Putamen (tissue), 1 donor: ENCODE measurements around the gene DONSON.

ENCODE experiments used
- DNase-seq: peaks from one replicate; pipeline ENCODE4 v3.0.0-alpha.2; 2016; ENCODE audit warnings: low spot score

DONSON gene

DNA sequence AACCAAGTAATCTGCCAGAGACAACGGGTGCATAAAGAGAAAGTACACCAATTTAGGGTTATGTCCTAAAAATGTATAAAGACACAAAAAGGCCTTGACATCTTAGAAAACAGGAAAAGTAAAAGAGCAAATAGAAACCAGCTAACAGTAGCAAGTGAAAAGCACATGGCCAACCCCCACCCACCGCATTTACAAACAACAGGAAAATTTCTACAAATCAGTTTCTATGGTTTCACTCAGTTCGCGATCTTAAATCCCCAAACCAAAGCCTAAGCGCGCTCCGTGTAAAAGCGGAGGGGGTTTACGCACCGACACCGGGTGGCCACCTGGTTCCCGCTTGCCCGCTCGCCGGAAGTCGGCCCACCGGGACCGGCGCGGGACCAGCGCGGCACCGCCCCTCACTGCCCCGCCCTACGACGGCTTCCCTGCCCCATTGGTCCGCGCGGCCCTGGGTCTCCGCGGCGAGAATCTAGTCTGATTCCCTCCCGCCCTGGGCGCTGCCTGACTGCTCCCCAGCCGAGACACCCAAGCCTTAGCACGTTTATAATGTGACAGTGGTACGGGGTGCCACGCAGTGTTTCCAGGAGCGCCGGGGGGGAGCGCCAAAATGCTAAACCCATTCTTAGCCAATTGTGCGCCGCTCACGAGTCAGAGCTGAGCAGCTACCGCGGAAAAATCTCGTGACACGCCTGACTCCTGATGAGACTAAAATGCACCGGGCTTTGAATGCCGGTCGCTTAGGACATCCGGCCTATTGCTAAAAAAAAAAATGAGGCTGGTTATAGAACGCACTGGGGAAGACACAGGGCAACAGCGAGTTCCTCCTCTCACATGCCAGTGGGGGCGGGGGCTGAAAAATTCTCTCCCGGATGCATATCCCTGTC lies 46.5 kb downstream of the DONSON start, which contains the start of gene GART:
Gene GART (minus strand): TSS at position 362 of the 884 bp plus-strand sequence. CDS start 2,802 bp downstream, outside the sequence.
- peak; percentile 81 for DNase-seq

DNA sequence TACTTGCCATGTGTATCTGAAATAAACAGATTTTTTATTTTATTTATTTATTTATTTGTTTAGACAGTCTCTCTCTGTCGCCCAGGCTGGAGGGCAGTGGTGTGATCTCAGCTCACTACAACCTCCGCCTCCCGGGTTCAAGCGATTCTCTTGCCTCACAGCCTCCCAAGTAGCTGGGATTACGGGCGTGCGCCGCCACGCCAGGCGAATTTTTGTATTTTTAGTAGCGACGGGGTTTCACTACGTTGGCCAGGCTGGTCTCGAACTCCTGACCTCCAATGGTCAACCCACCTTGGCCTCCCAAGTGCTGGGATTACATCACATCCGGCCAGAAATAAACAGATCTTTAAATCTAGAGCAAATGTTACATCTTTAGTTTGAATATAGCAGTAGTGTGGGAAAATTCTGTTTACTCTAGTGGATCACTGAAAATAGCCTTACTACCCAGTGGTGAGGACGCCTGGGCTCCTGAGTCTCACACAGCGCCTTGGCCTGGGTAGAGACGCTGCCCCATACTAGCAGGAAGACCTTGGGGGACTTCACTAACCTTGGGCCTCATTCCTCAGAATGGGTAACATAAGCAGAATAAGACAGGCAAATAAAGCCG lies 47.3 kb downstream of the DONSON start:
- DNase-seq, result peak; percentile 7

DNA sequence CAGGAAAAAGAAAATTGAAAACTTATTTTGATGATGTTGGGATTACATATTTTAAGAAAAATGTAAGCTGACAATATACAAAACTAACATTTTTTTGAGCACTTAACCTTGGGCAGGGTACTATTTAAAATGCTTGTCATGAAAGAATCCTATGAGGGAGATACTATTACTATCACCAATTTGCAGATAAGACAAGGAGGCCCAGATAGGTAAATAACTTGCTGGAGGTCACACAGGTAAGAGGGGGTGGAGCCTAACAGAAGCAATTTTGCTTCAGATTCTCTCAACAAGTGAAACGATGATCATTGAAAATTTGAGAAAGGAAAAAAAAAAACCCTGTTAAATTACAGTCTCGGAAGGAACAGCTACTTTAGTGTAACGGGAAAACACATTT lies 47.8 kb downstream of the DONSON start:
- no peak for DNase-seq

DNA sequence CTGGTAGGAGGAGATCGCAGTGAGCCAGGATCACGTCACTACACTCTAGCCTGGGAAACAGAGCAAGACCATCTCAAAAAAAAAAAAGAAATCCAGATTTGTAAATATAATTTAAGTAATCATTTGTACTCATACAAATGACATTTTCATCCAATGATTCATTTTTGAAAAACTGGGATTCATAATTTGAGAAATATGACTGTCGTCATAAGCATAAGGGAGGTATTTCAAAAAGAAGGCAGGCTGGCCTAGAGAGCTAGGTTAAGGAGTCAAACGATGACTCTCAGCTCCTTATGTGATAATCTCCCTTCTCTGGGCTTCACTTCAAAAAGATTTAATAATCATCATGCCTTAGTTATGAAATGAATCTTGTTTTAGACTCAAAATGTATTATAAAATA lies 48.9 kb downstream of the DONSON start:
- DNase-seq, result no peak

DNA sequence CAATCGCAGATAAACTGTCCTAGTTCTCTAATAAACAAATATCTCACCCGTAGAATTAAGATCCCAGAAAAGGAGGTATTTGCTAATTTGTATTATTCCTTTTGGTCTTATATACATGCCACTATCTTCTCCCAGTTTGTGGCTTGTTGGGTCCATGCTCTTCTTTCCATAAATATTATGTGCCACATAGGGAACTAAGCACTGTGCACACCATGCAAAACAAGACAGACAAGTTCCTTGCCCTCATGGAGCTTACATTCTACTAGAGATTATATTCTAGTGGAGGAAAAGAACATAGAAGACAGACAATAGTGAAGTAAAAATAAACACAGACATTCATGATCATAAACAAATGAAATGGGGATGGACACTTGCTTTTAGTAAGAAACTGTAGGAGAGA lies 51.3 kb downstream of the DONSON start:
- DNase-seq, result no peak

DNA sequence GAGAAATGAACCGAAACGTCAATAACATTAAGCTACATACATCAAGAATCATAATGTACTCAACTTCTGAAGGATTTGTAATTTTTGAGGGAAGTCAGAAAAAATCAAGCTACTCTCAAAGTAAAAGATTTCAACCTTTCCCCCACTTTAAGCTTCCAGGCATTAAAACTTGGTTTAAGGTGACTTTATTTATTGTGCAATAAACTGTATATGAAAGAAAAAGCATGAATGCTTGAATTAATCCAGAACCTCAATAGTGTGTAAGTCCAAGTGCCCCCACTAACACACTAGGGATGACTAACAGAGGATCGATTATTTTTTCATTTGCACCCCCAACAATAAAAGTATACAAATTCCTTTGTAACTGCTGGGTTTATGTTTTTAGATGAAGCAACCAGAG lies 57.5 kb downstream of the DONSON start:
- no peak for DNase-seq
